ENCODE data around the gene FKBP5. TPM values are rescaled to one million over a fixed set of nuclear protein-coding genes. Genes with fewer than 3 reads are reported as not detected.

FKBP5 gene
- total and polyA plus RNA-seq, 10 of the 15 experiments (the other 5 are each of a cell fraction or from before 2014, with no cell fraction given) = 29.0 to 123 (median 62.3) TPM

GRCh38 chr6:35727935-35728682 is 39.4 kb upstream of the FKBP5 start (continued):
- TF ChIP-seq CTCF (IDR thresholded peaks at IDR 0.05 in 2 of 3, conservative IDR thresholded peaks at IDR 0.05 in 1 of 3; ENCODE audit: control insufficient read depth in 2 of 3, extremely low read depth in 1 of 3, insufficient read depth in 1 of 3, low read depth in 3 of 3, low read length in 3 of 3) (peak in 2 of 3 experiments; percentile 14 to 16; a peak in 2 of 6 replicates), TCF3 (IDR thresholded peaks at IDR 0.05; ENCODE audit: borderline replicate concordance, insufficient read depth, low read depth, low read length) (peak; percentile 65; the same call in 1 of the 2 replicates), MLLT1 (IDR thresholded peaks at IDR 0.05) (peak; percentile 95), ZNF217 (IDR thresholded peaks at IDR 0.05) (0 out of 2 replicates have a peak, but pooled peaks have one; percentile 21), RUNX3 (IDR thresholded peaks at IDR 0.05; ENCODE audit: low read length) (peak; percentile 91), RB1 (IDR thresholded peaks at IDR 0.05; ENCODE audit: borderline replicate concordance) (peak; percentile 18; the same call in 1 of the 2 replicates), TARDBP (IDR thresholded peaks at IDR 0.05; ENCODE audit: borderline replicate concordance) (0 out of 2 replicates have a peak, but pooled peaks have one; percentile 9), KLF5 (IDR thresholded peaks at IDR 0.05; ENCODE audit: partially characterized antibody) (peak; percentile 65), MEF2B (IDR thresholded peaks at IDR 0.05; ENCODE audit: partially characterized antibody, poor library complexity, severe bottlenecking) (peak; percentile 45), HDGF (IDR thresholded peaks at IDR 0.05) (peak; percentile 89), MAX (IDR thresholded peaks at IDR 0.05; ENCODE audit: low read depth, low read length) (peak; percentile 85), USF1 (IDR thresholded peaks at IDR 0.05; ENCODE audit: borderline replicate concordance, extremely low read length, insufficient read depth, low read depth, low read length) (peak; percentile 39), RELB (IDR thresholded peaks at IDR 0.05; ENCODE audit: low read depth) (0 out of 2 replicates have a peak, but pooled peaks have one; percentile 8), EED (IDR thresholded peaks at IDR 0.05; ENCODE audit: low read depth) (peak; percentile 22; the same call in 1 of the 2 replicates), YY1 (IDR thresholded peaks at IDR 0.05; ENCODE audit: low read depth, low read length) (peak; percentile 30; the same call in 1 of the 2 replicates), PAX5 (IDR thresholded peaks at IDR 0.05; ENCODE audit: borderline replicate concordance, low read depth, low read length) (peak; percentile 50; the same call in 1 of the 2 replicates), CHD1 (IDR thresholded peaks at IDR 0.05; ENCODE audit: low read depth, low read length) (0 out of 2 replicates have a peak, but pooled peaks have one; percentile 33), SMARCA5 (IDR thresholded peaks at IDR 0.05) (no peak), RAD21 (IDR thresholded peaks at IDR 0.05; ENCODE audit: insufficient read depth, low read depth, low read length) (peak; percentile 32; the same call in 1 of the 2 replicates), MYC (IDR thresholded peaks at IDR 0.05; ENCODE audit: insufficient read depth, insufficient read length, insufficient replicate concordance, low read length, severe bottlenecking) (peak; percentile 66), ETV6 (conservative IDR thresholded peaks at IDR 0.05 in 1 of 2, IDR thresholded peaks at IDR 0.05 in 1 of 2; ENCODE audit: borderline replicate concordance in 1 of 2, low read depth in 1 of 2) (no peak), CHD2 (IDR thresholded peaks at IDR 0.05; ENCODE audit: borderline replicate concordance, low read depth, low read length) (peak; percentile 67)

Measured in GM12878 (cell line).